ENCODE results near the gene EDIL3. TPM values are rescaled to one million over a fixed set of nuclear protein-coding genes. Genes with fewer than 3 reads are reported as not detected.
A peak's percentile ranks its signal among the peaks of the same experiment; 100 is the strongest.
"Not testable (repeated sequence)": the region's sequence is repeated elsewhere in the genome, so short reads cannot be mapped to it uniquely, and the experiment has no call there.

EDIL3 gene
- total RNA-seq, 1 donor from 2014 or later = 604 TPM

DNA sequence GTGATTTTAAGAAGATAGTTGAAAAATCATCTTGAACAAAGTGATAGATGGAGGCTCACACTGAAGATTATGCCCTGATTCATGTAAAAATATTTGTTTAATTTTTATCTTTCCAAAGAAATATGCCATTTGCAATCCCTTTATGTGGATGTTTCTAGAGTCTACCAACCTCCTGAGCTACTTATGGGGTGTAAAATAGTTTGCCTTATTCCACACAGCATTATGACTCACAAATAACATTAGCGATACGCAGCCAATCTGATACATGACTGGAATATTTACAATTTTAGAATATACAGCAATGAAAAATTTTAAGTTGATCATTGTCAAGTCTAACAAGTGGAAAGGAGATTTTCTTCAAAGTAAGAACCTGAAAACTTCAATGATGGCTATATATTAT, 327.5 kb downstream of the EDIL3 start:
- Mint-ChIP-seq H3K9me3 (ENCODE audit: low read depth) (peaks cover 4% of the 10 kb centered on the region), H3K4me1 (ENCODE audit: low read depth) (peaks cover 4% of the 10 kb centered on the region), H3K36me3 (ENCODE audit: low read depth) (peaks cover 35% of the 10 kb centered on the region), H3K4me3 (ENCODE audit: unreplicated experiment) (no peak overlapping the region), H3K27ac (ENCODE audit: unreplicated experiment) (no peak overlapping the region), H3K27me3 (ENCODE audit: low read depth) (no peaks in the 10 kb centered on the region)
- DNase-seq (ENCODE audit: low spot score) = no peak
- TF ChIP-seq, protein P1, sequence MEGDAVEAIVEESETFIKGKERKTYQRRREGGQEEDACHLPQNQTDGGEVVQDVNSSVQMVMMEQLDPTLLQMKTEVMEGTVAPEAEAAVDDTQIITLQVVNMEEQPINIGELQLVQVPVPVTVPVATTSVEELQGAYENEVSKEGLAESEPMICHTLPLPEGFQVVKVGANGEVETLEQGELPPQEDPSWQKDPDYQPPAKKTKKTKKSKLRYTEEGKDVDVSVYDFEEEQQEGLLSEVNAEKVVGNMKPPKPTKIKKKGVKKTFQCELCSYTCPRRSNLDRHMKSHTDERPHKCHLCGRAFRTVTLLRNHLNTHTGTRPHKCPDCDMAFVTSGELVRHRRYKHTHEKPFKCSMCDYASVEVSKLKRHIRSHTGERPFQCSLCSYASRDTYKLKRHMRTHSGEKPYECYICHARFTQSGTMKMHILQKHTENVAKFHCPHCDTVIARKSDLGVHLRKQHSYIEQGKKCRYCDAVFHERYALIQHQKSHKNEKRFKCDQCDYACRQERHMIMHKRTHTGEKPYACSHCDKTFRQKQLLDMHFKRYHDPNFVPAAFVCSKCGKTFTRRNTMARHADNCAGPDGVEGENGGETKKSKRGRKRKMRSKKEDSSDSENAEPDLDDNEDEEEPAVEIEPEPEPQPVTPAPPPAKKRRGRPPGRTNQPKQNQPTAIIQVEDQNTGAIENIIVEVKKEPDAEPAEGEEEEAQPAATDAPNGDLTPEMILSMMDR (IDR thresholded peaks at IDR 0.05) = no peak

DNA sequence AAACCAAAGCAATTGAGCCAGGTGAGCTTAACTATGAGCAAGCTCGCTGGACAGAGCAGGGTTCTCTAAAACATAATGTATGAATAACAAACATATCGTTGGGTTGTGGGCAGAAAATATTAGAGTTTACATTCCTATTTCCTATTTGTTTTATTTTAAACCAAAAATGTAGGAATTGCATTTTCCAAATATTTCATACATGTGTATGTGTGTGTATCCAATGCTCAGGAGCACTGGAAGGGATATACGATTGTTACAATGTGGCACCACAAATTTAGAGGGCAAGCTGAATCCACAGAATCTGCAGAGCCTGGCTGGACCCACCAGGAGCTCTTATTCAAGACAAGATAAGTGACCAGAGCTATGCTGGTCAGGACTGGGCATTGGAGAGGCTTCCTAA, 338.7 kb downstream of the EDIL3 start:
- peaks cover 18% of the 10 kb centered on the region for H3K4me1 Mint-ChIP-seq (ENCODE audit: low read depth)
- H3K27me3 Mint-ChIP-seq (ENCODE audit: low read depth) = no peaks in the 10 kb centered on the region
- DNase-seq (ENCODE audit: low spot score) = no peak
- TF ChIP-seq, protein P1 (IDR thresholded peaks at IDR 0.05) = no peak
- H3K9me3 Mint-ChIP-seq (ENCODE audit: low read depth) = no peaks in the 10 kb centered on the region
- H3K4me3 Mint-ChIP-seq (ENCODE audit: unreplicated experiment) = no peak overlapping the region
- peaks cover 19% of the 10 kb centered on the region for H3K36me3 Mint-ChIP-seq (ENCODE audit: low read depth)
- H3K27ac Mint-ChIP-seq (ENCODE audit: unreplicated experiment) = no peak overlapping the region

DNA sequence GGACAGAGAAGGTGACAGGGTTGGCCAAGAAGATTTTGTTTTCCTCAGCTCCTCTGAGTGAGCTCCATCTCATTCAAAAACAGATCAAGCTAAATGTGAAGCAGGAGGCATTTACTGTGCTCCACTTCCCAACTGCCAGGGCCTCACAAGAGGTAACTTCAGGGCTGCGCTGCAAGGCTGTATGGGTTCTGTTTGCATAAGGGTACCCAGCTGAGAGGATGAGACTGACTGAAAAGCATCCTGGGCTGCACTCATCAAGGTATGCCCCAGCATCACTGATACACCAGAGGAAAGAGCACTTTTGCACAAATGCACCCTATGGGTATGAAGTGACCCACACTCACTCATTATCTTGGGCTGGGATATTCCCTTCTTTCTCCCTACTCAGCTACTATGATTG, 347.8 kb downstream of the EDIL3 start:
- TF ChIP-seq, protein P1 (IDR thresholded peaks at IDR 0.05) = no peak
- H3K4me3 Mint-ChIP-seq (ENCODE audit: unreplicated experiment) = no peak overlapping the region
- no peaks in the 10 kb centered on the region for H3K27me3 Mint-ChIP-seq (ENCODE audit: low read depth)
- H3K27ac Mint-ChIP-seq (ENCODE audit: unreplicated experiment) = no peak overlapping the region
- H3K9me3 Mint-ChIP-seq (ENCODE audit: low read depth) = no peaks in the 10 kb centered on the region
- H3K36me3 Mint-ChIP-seq (ENCODE audit: low read depth) = peaks cover 12% of the 10 kb centered on the region
- peaks cover 38% of the 10 kb centered on the region for H3K4me1 Mint-ChIP-seq (ENCODE audit: low read depth)
- DNase-seq (ENCODE audit: low spot score) = no peak

DNA sequence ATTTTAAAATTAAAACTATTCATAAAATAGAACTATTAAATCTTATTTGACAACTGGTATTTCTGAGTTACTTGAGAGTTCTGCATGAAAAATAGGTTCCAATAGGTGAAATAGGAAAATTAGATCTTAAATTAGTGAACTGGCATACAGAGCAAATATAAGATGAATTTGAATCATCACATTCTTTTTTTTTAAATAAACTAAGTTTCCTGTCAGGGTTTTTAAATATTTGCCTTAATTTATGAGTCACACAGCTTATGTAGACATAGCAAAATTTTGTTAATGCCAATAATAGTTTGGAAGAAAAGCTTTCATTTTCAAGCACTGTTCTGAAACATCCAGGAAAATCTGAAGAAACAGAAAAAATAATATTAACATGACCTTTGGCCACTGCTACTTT, 352.4 kb downstream of the EDIL3 start:
- no peak for DNase-seq (ENCODE audit: low spot score)
- TF ChIP-seq, protein P1 (IDR thresholded peaks at IDR 0.05) = no peak
- Mint-ChIP-seq H3K36me3 (ENCODE audit: low read depth) (peaks cover 17% of the 10 kb centered on the region), H3K27me3 (ENCODE audit: low read depth) (no peaks in the 10 kb centered on the region), H3K9me3 (ENCODE audit: low read depth) (peaks cover 3% of the 10 kb centered on the region), H3K4me3 (ENCODE audit: unreplicated experiment) (no peak overlapping the region), H3K4me1 (ENCODE audit: low read depth) (peaks cover 74% of the 10 kb centered on the region), H3K27ac (ENCODE audit: unreplicated experiment) (peak overlapping the region; percentile 65)

DNA sequence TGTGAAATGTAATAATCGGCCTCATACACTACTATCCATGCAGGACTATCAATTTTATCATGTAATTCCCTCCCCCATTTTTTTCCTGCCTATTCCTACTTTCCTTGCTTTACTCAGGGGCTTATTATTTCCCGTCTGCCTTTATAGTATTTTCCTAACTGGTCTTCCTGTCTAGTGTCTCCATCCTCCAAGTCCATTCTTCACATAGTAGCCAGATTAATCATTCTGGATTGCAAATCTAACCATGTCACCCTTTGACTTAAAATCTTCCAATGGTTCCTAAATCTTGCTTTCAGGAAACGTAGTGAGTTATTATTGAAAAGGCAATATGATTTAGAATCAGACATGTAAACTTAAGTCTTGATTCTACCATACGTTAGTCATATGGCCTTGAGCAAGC, 356.6 kb downstream of the EDIL3 start:
- peaks cover 11% of the 10 kb centered on the region for H3K36me3 Mint-ChIP-seq (ENCODE audit: low read depth)
- DNase-seq (ENCODE audit: low spot score) = no peak

DNA sequence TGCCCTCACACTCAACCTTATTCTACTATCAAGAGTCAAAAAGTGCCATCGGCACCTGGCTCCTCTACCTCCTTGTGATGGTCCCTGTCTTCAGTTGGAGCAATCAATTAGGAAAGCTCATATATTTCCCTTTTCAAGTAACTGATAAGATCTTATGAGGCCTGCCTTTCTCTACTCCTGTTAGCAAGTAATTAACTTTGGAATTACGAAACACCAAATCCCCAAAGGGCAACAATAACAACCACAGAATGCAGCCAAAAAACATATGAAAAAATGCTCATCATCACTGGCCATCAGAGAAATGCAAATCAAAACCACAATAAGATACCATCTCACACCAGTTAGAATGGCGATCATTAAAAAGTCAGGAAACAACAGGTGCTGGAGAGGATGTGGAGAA, 366.2 kb downstream of the EDIL3 start:
- not testable (repeated sequence) for H3K27me3 Mint-ChIP-seq (ENCODE audit: low read depth); H3K9me3 Mint-ChIP-seq (ENCODE audit: low read depth); DNase-seq (ENCODE audit: low spot score); H3K27ac Mint-ChIP-seq (ENCODE audit: unreplicated experiment); H3K36me3 Mint-ChIP-seq (ENCODE audit: low read depth); H3K4me3 Mint-ChIP-seq (ENCODE audit: unreplicated experiment)
- peaks cover 50% of the 10 kb centered on the region for H3K4me1 Mint-ChIP-seq (ENCODE audit: low read depth)

More for the DNA sequence above, 356.6 kb downstream of the EDIL3 start:
- Mint-ChIP-seq H3K4me3 (ENCODE audit: unreplicated experiment) (no peak overlapping the region), H3K27ac (ENCODE audit: unreplicated experiment) (peak overlapping the region; percentile 73), H3K9me3 (ENCODE audit: low read depth) (peaks cover 3% of the 10 kb centered on the region), H3K27me3 (ENCODE audit: low read depth) (no peaks in the 10 kb centered on the region), H3K4me1 (ENCODE audit: low read depth) (peaks cover 51% of the 10 kb centered on the region)
- TF ChIP-seq, protein P1 (IDR thresholded peaks at IDR 0.05) = no peak
